Esophagus muscularis mucosa (tissue), 3 donors: ENCODE measurements around the gene HOXA10.

Experiments
- POLR2A ChIP-seq: fragments of 450-650 bp; IDR thresholded peaks from one replicate; pipeline ENCODE4 v1.6.1; 2017; ENCODE audit warnings: antibody characterized with exemption, moderate library complexity, mild to moderate bottlenecking, low read depth
- TF ChIP-seq, protein P1 (sequence below), 3 experiments: fragments of 200-600 bp in 2 of 3; fragments of 450-650 bp in 1 of 3; sonication (generic) in 2 of 3; IDR thresholded peaks; one replicate each; pipeline ENCODE4 v1.5.1; 2017 to 2019; ENCODE audit warnings: antibody characterized with exemption in 3 of 3, mild to moderate bottlenecking in 2 of 3, moderate library complexity in 1 of 3

GRCh38 chr7:27189997-27190748 lies 16.1 kb upstream of the HOXA10 start:
- no peak for TF ChIP-seq POLR2A
- TF ChIP-seq, protein P1, sequence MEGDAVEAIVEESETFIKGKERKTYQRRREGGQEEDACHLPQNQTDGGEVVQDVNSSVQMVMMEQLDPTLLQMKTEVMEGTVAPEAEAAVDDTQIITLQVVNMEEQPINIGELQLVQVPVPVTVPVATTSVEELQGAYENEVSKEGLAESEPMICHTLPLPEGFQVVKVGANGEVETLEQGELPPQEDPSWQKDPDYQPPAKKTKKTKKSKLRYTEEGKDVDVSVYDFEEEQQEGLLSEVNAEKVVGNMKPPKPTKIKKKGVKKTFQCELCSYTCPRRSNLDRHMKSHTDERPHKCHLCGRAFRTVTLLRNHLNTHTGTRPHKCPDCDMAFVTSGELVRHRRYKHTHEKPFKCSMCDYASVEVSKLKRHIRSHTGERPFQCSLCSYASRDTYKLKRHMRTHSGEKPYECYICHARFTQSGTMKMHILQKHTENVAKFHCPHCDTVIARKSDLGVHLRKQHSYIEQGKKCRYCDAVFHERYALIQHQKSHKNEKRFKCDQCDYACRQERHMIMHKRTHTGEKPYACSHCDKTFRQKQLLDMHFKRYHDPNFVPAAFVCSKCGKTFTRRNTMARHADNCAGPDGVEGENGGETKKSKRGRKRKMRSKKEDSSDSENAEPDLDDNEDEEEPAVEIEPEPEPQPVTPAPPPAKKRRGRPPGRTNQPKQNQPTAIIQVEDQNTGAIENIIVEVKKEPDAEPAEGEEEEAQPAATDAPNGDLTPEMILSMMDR (IDR thresholded peaks at IDR 0.05): no peak
